WTC11 (cell line): ENCODE results near the gene SIGLEC15. TPM values are rescaled to one million over a fixed set of nuclear protein-coding genes. Genes with fewer than 3 reads are reported as not detected.

Experiments used
- ATAC-seq: fragments of 200-7000 bp; cut with Tn5 transposase; 2 replicates; pipeline ENCODE4 v1.10.0; 2021; ENCODE audit warnings: mild to moderate bottlenecking, moderate library complexity
- CTCF ChIA-PET: fragments of 300-600 bp; sonication (Branson Sonifier 250); formaldehyde crosslinking; loops from one replicate; lab custom pipeline; 2021; ENCODE audit warnings: antibody characterized with exemption; lab: Charles Lee
- POLR2A ChIA-PET: fragments of 350-600 bp; sonication (Branson Sonifier 250); formaldehyde crosslinking; loops from one replicate; lab custom pipeline; 2021; ENCODE audit warnings: antibody characterized with exemption; lab: Charles Lee
- DNase-seq: peaks from one replicate; pipeline ENCODE4 v3.0.0; 2021; ENCODE audit warnings: low spot score
- H3K27ac Mint-ChIP-seq: 2 replicates; pipeline ENCODE4 v1.8.0; 2021; ENCODE audit warnings: mixed read lengths
- H3K27me3 Mint-ChIP-seq: 2 replicates; pipeline ENCODE4 v1.8.0; 2021; ENCODE audit warnings: low read depth, mild to moderate bottlenecking, moderate library complexity, mixed read lengths
- H3K36me3 Mint-ChIP-seq: 2 replicates; pipeline ENCODE4 v1.8.0; 2021; ENCODE audit warnings: mixed read lengths
- H3K4me1 Mint-ChIP-seq: 2 replicates; pipeline ENCODE4 v1.8.0; 2022; ENCODE audit warnings: mixed read lengths
- H3K4me3 Mint-ChIP-seq: 2 replicates; pipeline ENCODE4 v1.8.0; 2021; ENCODE audit warnings: mild to moderate bottlenecking, moderate library complexity, mixed read lengths
- H3K9me3 Mint-ChIP-seq: 2 replicates; pipeline ENCODE4 v1.8.0; 2021; ENCODE audit warnings: mixed read lengths
- ATF1 ChIP-seq: sonication (generic); formaldehyde crosslinking; IDR thresholded peaks from 2 replicates; pipeline ENCODE4 v1.8.1; 2023; ENCODE audit warnings: mild to moderate bottlenecking, moderate library complexity, missing genetic modification reagents
- CTCF ChIP-seq: fragments of 200-600 bp; IDR thresholded peaks from 2 replicates; pipeline ENCODE4 v1.8.0; 2022; ENCODE audit warnings: antibody characterized with exemption
- FOXK1 ChIP-seq: sonication (generic); formaldehyde crosslinking; IDR thresholded peaks from 2 replicates; pipeline ENCODE4 v1.8.0; 2022; ENCODE audit warnings: mild to moderate bottlenecking, moderate library complexity, missing genetic modification reagents
- GABPB1 ChIP-seq: sonication (generic); formaldehyde crosslinking; IDR thresholded peaks from 2 replicates; pipeline ENCODE4 v1.8.1; 2023; ENCODE audit warnings: mild to moderate bottlenecking, missing genetic modification reagents
- HMGA2 ChIP-seq: fragments of 250-450 bp; sonication (Bioruptor Pico); IDR thresholded peaks from 2 replicates; pipeline ENCODE4 v1.4.0; 2021; ENCODE audit warnings: mild to moderate bottlenecking, moderate library complexity
- MAX ChIP-seq: sonication (generic); formaldehyde crosslinking; IDR thresholded peaks from 2 replicates; pipeline ENCODE4 v1.8.0; 2022; ENCODE audit warnings: mild to moderate bottlenecking, missing genetic modification reagents
- MXD4 ChIP-seq: fragments of 250-450 bp; sonication (Bioruptor Pico); IDR thresholded peaks from 2 replicates; pipeline ENCODE4 v1.8.0; 2021; ENCODE audit warnings: mild to moderate bottlenecking, moderate library complexity, borderline replicate concordance
- NR1H2 ChIP-seq: sonication (generic); formaldehyde crosslinking; IDR thresholded peaks from 2 replicates; pipeline ENCODE4 v1.9.0; 2021; ENCODE audit warnings: mild to moderate bottlenecking, moderate library complexity, missing genetic modification reagents
- ZNF232 ChIP-seq: sonication (generic); formaldehyde crosslinking; IDR thresholded peaks from 2 replicates; pipeline ENCODE4 v1.8.0; 2022; ENCODE audit warnings: mild to moderate bottlenecking, missing genetic modification reagents
- ZNF396 ChIP-seq: fragments of 250-450 bp; sonication (Bioruptor Pico); IDR thresholded peaks from 2 replicates; pipeline ENCODE4 v1.8.0; 2021; ENCODE audit warnings: mild to moderate bottlenecking, moderate library complexity, borderline replicate concordance
- ZNF512 ChIP-seq: sonication (generic); formaldehyde crosslinking; IDR thresholded peaks from 2 replicates; pipeline ENCODE4 v1.8.1; 2022; ENCODE audit warnings: missing genetic modification reagents, borderline replicate concordance
- total RNA-seq: library from RNA; stranded (reverse); gene quantifications from 3 replicates; pipeline ENCODE4 v1.2.3, GENCODE V29; 2021
- TF ChIP-seq, protein P1 (sequence below): sonication (generic); formaldehyde crosslinking; IDR thresholded peaks from 2 replicates; pipeline ENCODE4 v1.8.0; 2022; ENCODE audit warnings: mild to moderate bottlenecking, missing genetic modification reagents
- TF ChIP-seq, protein P2 (sequence below): sonication (generic); formaldehyde crosslinking; IDR thresholded peaks from 2 replicates; pipeline ENCODE4 v1.8.0; 2023; ENCODE audit warnings: missing genetic modification reagents, mild to moderate bottlenecking, borderline replicate concordance
- TF ChIP-seq, protein P3 (sequence below): sonication (generic); formaldehyde crosslinking; IDR thresholded peaks from 2 replicates; pipeline ENCODE4 v1.8.0; 2023; ENCODE audit warnings: missing genetic modification reagents
- TF ChIP-seq, protein P4 (sequence below): sonication (generic); formaldehyde crosslinking; IDR thresholded peaks from 2 replicates; pipeline ENCODE4 v1.8.1; 2023; ENCODE audit warnings: mild to moderate bottlenecking, missing genetic modification reagents

The SIGLEC15 gene
- total RNA-seq, 1 experiment from 2014 or later: not detected

DNA sequence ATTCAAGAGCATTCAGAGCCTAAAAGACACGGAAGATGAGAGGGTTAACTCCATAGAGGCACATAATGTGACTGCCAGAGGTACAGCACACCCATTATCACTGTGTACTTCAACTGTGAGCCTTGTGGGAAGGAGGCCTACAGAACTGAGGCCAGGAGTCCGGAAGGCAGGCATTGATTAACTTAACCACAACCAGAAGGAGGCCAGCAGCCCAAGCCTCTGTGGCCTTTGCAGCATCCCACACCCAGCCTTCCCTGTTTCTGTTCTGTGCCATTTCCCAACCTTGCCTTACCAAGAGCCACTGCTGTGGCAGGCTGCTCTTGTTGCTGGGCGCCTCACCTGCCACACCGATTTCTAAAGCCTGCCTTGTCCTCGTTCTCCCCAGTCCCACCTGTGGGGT lies 27.2 kb downstream of the SIGLEC15 start (continued):
- TF ChIP-seq, protein P1, sequence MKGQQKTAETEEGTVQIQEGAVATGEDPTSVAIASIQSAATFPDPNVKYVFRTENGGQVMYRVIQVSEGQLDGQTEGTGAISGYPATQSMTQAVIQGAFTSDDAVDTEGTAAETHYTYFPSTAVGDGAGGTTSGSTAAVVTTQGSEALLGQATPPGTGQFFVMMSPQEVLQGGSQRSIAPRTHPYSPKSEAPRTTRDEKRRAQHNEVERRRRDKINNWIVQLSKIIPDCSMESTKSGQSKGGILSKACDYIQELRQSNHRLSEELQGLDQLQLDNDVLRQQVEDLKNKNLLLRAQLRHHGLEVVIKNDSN (CRISPR knock-in tag): no peak
- TF ChIP-seq CTCF (no peak), NR1H2 (CRISPR knock-in tag) (no peak), MXD4 (CRISPR knock-in tag) (no peak), MAX (CRISPR knock-in tag) (no peak)
- TF ChIP-seq, protein P2, sequence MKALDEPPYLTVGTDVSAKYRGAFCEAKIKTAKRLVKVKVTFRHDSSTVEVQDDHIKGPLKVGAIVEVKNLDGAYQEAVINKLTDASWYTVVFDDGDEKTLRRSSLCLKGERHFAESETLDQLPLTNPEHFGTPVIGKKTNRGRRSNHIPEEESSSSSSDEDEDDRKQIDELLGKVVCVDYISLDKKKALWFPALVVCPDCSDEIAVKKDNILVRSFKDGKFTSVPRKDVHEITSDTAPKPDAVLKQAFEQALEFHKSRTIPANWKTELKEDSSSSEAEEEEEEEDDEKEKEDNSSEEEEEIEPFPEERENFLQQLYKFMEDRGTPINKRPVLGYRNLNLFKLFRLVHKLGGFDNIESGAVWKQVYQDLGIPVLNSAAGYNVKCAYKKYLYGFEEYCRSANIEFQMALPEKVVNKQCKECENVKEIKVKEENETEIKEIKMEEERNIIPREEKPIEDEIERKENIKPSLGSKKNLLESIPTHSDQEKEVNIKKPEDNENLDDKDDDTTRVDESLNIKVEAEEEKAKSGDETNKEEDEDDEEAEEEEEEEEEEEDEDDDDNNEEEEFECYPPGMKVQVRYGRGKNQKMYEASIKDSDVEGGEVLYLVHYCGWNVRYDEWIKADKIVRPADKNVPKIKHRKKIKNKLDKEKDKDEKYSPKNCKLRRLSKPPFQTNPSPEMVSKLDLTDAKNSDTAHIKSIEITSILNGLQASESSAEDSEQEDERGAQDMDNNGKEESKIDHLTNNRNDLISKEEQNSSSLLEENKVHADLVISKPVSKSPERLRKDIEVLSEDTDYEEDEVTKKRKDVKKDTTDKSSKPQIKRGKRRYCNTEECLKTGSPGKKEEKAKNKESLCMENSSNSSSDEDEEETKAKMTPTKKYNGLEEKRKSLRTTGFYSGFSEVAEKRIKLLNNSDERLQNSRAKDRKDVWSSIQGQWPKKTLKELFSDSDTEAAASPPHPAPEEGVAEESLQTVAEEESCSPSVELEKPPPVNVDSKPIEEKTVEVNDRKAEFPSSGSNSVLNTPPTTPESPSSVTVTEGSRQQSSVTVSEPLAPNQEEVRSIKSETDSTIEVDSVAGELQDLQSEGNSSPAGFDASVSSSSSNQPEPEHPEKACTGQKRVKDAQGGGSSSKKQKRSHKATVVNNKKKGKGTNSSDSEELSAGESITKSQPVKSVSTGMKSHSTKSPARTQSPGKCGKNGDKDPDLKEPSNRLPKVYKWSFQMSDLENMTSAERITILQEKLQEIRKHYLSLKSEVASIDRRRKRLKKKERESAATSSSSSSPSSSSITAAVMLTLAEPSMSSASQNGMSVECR (CRISPR knock-in tag): no peak

- Mint-ChIP-seq H3K4me3 (no peak overlapping the region), H3K27me3 (no peaks in the 10 kb centered on the region), H3K36me3 (peaks cover 26% of the 10 kb centered on the region), H3K9me3 (no peaks in the 10 kb centered on the region), H3K4me1 (0 out of 2 replicates have a peak, but pooled peaks cover 5% of the 10 kb centered on the region), H3K27ac (no peak overlapping the region; the same call in 1 of the 2 replicates)
- TF ChIP-seq, protein P3, sequence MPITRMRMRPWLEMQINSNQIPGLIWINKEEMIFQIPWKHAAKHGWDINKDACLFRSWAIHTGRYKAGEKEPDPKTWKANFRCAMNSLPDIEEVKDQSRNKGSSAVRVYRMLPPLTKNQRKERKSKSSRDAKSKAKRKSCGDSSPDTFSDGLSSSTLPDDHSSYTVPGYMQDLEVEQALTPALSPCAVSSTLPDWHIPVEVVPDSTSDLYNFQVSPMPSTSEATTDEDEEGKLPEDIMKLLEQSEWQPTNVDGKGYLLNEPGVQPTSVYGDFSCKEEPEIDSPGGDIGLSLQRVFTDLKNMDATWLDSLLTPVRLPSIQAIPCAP (CRISPR knock-in tag): no peak
- POLR2A ChIA-PET: no interaction called here
- DNase-seq (no peak), ATAC-seq (peak; percentile 68)
- CTCF ChIA-PET: interaction anchor here (0.8 to 2.3 kb wide), 4 partner anchors 23 to 1090 kb away, joined by 3 to 11 read pairs (median 3); no protein-coding TSS in a partner anchor
These were observed 28.6 kb downstream of the SIGLEC15 start for GRCh38 chr18:45854036-45854586.

DNA sequence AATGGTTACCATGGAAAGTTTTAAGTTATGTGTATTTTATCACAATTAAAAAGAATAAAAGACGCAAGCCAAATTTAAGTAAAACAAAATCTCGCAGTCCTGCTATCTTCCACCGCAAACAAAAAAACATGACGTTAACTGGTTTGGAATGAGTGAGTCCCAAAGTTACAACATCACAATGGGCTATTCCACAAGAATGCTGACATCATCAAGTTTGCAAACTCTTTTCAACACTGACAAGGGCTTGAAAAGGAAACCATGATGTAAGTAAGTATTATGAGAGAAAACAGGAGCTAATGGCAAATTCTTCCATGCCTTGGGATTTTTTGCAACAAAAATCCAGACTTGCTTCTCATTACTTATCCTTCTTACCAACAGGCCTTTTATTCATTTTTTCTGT lies 31.1 kb downstream of the SIGLEC15 start:
- peaks cover 39% of the 10 kb centered on the region for H3K36me3 Mint-ChIP-seq
- H3K27me3 Mint-ChIP-seq: no peaks in the 10 kb centered on the region
- DNase-seq: no peak
- ATAC-seq: no peak
- no peaks in the 10 kb centered on the region for H3K9me3 Mint-ChIP-seq
- no peak overlapping the region for H3K27ac Mint-ChIP-seq
- CTCF ChIA-PET: no interaction called here
- POLR2A ChIA-PET: no interaction called here
- 0 out of 2 replicates have a peak, but pooled peaks cover 5% of the 10 kb centered on the region for H3K4me1 Mint-ChIP-seq
- no peak overlapping the region for H3K4me3 Mint-ChIP-seq
- TF ChIP-seq ZNF512 (CRISPR knock-in tag): no peak
- no peak for TF ChIP-seq FOXK1
- TF ChIP-seq ATF1: no peak
- no peak for TF ChIP-seq HMGA2 (CRISPR knock-in tag)
- no peak for TF ChIP-seq GABPB1 (CRISPR knock-in tag)
- TF ChIP-seq, protein P4, sequence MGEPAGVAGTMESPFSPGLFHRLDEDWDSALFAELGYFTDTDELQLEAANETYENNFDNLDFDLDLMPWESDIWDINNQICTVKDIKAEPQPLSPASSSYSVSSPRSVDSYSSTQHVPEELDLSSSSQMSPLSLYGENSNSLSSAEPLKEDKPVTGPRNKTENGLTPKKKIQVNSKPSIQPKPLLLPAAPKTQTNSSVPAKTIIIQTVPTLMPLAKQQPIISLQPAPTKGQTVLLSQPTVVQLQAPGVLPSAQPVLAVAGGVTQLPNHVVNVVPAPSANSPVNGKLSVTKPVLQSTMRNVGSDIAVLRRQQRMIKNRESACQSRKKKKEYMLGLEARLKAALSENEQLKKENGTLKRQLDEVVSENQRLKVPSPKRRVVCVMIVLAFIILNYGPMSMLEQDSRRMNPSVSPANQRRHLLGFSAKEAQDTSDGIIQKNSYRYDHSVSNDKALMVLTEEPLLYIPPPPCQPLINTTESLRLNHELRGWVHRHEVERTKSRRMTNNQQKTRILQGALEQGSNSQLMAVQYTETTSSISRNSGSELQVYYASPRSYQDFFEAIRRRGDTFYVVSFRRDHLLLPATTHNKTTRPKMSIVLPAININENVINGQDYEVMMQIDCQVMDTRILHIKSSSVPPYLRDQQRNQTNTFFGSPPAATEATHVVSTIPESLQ (CRISPR knock-in tag): no peak
- TF ChIP-seq ZNF232 (CRISPR knock-in tag): no peak
- TF ChIP-seq NR1H2 (CRISPR knock-in tag): no peak
- TF ChIP-seq, protein P2 (CRISPR knock-in tag): no peak
- no peak for TF ChIP-seq ZNF396
